Measurements from ENCODE around the gene GNAQ. TPM values are rescaled to one million over a fixed set of nuclear protein-coding genes. Genes with fewer than 3 reads are reported as not detected.

The GNAQ gene
- total RNA-seq, 2 donors from 2014 or later: 15.8 to 22.1 TPM

- Histone ChIP-seq H3K9me3 (no peaks in the 10 kb centered on the region), H3K4me1 (no peaks in the 10 kb centered on the region), H3K27ac (no peak overlapping the region), H3K4me3 (no peak overlapping the region), H3K27me3 (no peaks in the 10 kb centered on the region), H3K36me3 (replicated peaks in 1 of 2; ENCODE audit: insufficient read depth in 1 of 2, low read depth in 2 of 2) (no peaks in the 10 kb centered on the region)
- DNase-seq (no peak), ATAC-seq (no peak)
- intact Hi-C loops (cut with DNase I): no loop called here
- WGBS, 2 donors: 71 to 81% methylated on average over 8 of the region's 8 CpGs
- TF ChIP-seq POLR2A (IDR thresholded peaks at IDR 0.05): no peak
- TF ChIP-seq CTCF (IDR thresholded peaks at IDR 0.05): peak in 1 of 7 experiments; percentile 13
Measured at GRCh38 chr9:77896938-77897667, 134.5 kb downstream of the GNAQ start.

GRCh38 chr9:77896269-77896937 lies 135.2 kb downstream of the GNAQ start:
- ATAC-seq: no peak
- 59 to 80% methylated on average over 2 of the region's 2 CpGs for WGBS, 2 donors
- Histone ChIP-seq H3K4me3 (no peak overlapping the region), H3K27me3 (no peaks in the 10 kb centered on the region), H3K27ac (no peak overlapping the region), H3K9me3 (no peaks in the 10 kb centered on the region), H3K36me3 (replicated peaks in 1 of 2; ENCODE audit: insufficient read depth in 1 of 2, low read depth in 2 of 2) (no peaks in the 10 kb centered on the region), H3K4me1 (no peaks in the 10 kb centered on the region)
- intact Hi-C loops (cut with DNase I): no loop called here
- no peak for TF ChIP-seq CTCF (IDR thresholded peaks at IDR 0.05)
- TF ChIP-seq POLR2A (IDR thresholded peaks at IDR 0.05): no peak
- no peak for DNase-seq

GRCh38 chr9:77893706-77894105 lies 137.9 kb downstream of the GNAQ start:
- intact Hi-C loops (cut with DNase I): no loop called here
- ATAC-seq: no peak
- H3K36me3 ChIP-seq (replicated peaks in 1 of 2; ENCODE audit: insufficient read depth in 1 of 2, low read depth in 2 of 2): no peaks in the 10 kb centered on the region
- H3K4me3 ChIP-seq: no peak overlapping the region
- H3K9me3 ChIP-seq: no peaks in the 10 kb centered on the region
- no peak overlapping the region for H3K27ac ChIP-seq
- WGBS, 2 donors: 96 to 100% methylated on average over 3 of the region's 3 CpGs
- H3K27me3 ChIP-seq: no peaks in the 10 kb centered on the region
- no peaks in the 10 kb centered on the region for H3K4me1 ChIP-seq
- no peak for DNase-seq
- no peak for TF ChIP-seq CTCF (IDR thresholded peaks at IDR 0.05)
- no peak for TF ChIP-seq POLR2A (IDR thresholded peaks at IDR 0.05)

- WGBS, 2 donors: 92 to 97% methylated on average over 3 of the region's 3 CpGs
- H3K9me3 ChIP-seq: no peaks in the 10 kb centered on the region
- no peaks in the 10 kb centered on the region for H3K27me3 ChIP-seq
- no peaks in the 10 kb centered on the region for H3K36me3 ChIP-seq (replicated peaks in 1 of 2; ENCODE audit: insufficient read depth in 1 of 2, low read depth in 2 of 2)
- no peak overlapping the region for H3K4me3 ChIP-seq
- H3K27ac ChIP-seq: no peak overlapping the region
- TF ChIP-seq CTCF (IDR thresholded peaks at IDR 0.05) (no peak), POLR2A (IDR thresholded peaks at IDR 0.05) (no peak)
- ATAC-seq (no peak), DNase-seq (no peak)
- intact Hi-C loops (cut with DNase I): no loop called here
- H3K4me1 ChIP-seq: no peaks in the 10 kb centered on the region
Measured at GRCh38 chr9:77892955-77893514, 138.6 kb downstream of the GNAQ start.

Data from body of pancreas (tissue), 4 donors.